ENCODE data around the gene ZPR1. TPM values are rescaled to one million over a fixed set of nuclear protein-coding genes. Genes with fewer than 3 reads are reported as not detected.

Gene ZPR1
- total RNA-seq, 4 donors from 2014 or later: 4.1 to 43.1 (median 22.3) TPM

DNA sequence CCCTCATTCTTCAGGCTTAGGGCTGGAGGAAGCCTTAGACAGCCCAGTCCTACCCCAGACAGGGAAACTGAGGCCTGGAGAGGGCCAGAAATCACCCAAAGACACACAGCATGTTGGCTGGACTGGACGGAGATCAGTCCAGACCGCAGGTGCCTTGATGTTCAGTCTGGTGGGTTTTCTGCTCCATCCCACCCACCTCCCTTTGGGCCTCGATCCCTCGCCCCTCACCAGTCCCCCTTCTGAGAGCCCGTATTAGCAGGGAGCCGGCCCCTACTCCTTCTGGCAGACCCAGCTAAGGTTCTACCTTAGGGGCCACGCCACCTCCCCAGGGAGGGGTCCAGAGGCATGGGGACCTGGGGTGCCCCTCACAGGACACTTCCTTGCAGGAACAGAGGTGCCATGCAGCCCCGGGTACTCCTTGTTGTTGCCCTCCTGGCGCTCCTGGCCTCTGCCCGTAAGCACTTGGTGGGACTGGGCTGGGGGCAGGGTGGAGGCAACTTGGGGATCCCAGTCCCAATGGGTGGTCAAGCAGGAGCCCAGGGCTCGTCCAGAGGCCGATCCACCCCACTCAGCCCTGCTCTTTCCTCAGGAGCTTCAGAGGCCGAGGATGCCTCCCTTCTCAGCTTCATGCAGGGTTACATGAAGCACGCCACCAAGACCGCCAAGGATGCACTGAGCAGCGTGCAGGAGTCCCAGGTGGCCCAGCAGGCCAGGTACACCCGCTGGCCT, 42.5 kb upstream of the ZPR1 start:
- Histone ChIP-seq H3K27me3 (no peaks in the 10 kb centered on the region), H3K4me1 (peaks cover 0 to 2% of the 10 kb centered on the region in 2 donors), H3K4me3 (no peak overlapping the region), H3K9me3 (no peaks in the 10 kb centered on the region), H3K36me3 (no peaks in the 10 kb centered on the region), H3K27ac (no peak overlapping the region)
- intact Hi-C loops (cut with DNase I; ENCODE audit: low total_unique reads): no loop called here
- TF ChIP-seq, protein P1, sequence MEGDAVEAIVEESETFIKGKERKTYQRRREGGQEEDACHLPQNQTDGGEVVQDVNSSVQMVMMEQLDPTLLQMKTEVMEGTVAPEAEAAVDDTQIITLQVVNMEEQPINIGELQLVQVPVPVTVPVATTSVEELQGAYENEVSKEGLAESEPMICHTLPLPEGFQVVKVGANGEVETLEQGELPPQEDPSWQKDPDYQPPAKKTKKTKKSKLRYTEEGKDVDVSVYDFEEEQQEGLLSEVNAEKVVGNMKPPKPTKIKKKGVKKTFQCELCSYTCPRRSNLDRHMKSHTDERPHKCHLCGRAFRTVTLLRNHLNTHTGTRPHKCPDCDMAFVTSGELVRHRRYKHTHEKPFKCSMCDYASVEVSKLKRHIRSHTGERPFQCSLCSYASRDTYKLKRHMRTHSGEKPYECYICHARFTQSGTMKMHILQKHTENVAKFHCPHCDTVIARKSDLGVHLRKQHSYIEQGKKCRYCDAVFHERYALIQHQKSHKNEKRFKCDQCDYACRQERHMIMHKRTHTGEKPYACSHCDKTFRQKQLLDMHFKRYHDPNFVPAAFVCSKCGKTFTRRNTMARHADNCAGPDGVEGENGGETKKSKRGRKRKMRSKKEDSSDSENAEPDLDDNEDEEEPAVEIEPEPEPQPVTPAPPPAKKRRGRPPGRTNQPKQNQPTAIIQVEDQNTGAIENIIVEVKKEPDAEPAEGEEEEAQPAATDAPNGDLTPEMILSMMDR (IDR thresholded peaks at IDR 0.05): no peak
- TF ChIP-seq POLR2A (IDR thresholded peaks at IDR 0.05): no peak
- no peak for DNase-seq

DNA sequence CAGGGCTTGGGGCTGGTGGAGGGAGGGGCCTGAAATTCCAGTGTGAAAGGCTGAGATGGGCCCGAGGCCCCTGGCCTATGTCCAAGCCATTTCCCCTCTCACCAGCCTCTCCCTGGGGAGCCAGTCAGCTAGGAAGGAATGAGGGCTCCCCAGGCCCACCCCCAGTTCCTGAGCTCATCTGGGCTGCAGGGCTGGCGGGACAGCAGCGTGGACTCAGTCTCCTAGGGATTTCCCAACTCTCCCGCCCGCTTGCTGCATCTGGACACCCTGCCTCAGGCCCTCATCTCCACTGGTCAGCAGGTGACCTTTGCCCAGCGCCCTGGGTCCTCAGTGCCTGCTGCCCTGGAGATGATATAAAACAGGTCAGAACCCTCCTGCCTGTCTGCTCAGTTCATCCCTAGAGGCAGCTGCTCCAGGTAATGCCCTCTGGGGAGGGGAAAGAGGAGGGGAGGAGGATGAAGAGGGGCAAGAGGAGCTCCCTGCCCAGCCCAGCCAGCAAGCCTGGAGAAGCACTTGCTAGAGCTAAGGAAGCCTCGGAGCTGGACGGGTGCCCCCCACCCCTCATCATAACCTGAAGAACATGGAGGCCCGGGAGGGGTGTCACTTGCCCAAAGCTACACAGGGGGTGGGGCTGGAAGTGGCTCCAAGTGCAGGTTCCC, 41.8 kb upstream of the ZPR1 start, which contains the start of gene APOC3:
Gene APOC3 (plus strand): TSS at position 383 of the 659 bp plus-strand sequence. CDS start 676 bp downstream, outside the sequence.
- no peak within 1 kb of the TSS for H3K27ac ChIP-seq
- H3K9me3 ChIP-seq: no peaks in the 10 kb centered on the region
- intact Hi-C loops (cut with DNase I; ENCODE audit: low total_unique reads): no loop called here
- H3K4me1 ChIP-seq: no peaks in the 10 kb centered on the region
- TF ChIP-seq, protein P1 (IDR thresholded peaks at IDR 0.05): no peak
- no peak for TF ChIP-seq POLR2A (IDR thresholded peaks at IDR 0.05)
- H3K4me3 ChIP-seq: no peak within 1 kb of the TSS
- DNase-seq: no peak
- no peaks in the 10 kb centered on the region for H3K36me3 ChIP-seq
- no peaks in the 10 kb centered on the region for H3K27me3 ChIP-seq

DNA sequence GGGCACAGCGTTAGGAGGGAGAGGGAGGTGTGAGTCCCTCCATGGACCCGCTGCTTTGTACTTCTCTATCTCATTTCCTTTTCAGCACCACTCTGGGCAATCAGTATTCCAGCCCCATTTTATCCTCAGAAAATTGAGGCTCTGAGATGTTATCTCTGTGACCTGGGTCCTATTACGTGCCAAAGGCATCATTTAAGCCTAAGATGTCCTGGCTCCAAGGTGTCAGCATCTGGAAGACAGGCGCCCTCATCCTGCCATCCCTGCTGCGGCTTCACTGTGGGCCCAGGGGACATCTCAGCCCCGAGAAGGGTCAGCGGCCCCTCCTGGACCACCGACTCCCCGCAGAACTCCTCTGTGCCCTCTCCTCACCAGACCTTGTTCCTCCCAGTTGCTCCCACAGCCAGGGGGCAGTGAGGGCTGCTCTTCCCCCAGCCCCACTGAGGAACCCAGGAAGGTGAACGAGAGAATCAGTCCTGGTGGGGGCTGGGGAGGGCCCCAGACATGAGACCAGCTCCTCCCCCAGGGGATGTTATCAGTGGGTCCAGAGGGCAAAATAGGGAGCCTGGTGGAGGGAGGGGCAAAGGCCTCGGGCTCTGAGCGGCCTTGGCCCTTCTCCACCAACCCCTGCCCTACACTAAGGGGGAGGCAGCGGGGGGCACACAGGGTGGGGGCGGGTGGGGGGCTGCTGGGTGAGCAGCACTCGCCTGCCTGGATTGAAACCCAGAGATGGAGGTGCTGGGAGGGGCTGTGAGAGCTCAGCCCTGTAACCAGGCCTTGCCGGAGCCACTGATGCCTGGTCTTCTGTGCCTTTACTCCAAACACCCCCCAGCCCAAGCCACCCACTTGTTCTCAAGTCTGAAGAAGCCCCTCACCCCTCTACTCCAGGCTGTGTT, 41.1 kb upstream of the ZPR1 start:
- H3K4me1 ChIP-seq: no peaks in the 10 kb centered on the region
- no peaks in the 10 kb centered on the region for H3K9me3 ChIP-seq
- DNase-seq: no peak
- TF ChIP-seq POLR2A (IDR thresholded peaks at IDR 0.05): no peak
- TF ChIP-seq, protein P1 (IDR thresholded peaks at IDR 0.05): no peak
- no peaks in the 10 kb centered on the region for H3K27me3 ChIP-seq
- H3K4me3 ChIP-seq: no peak overlapping the region
- intact Hi-C loops (cut with DNase I; ENCODE audit: low total_unique reads): no loop called here
- H3K36me3 ChIP-seq: no peaks in the 10 kb centered on the region
- no peak overlapping the region for H3K27ac ChIP-seq

DNA sequence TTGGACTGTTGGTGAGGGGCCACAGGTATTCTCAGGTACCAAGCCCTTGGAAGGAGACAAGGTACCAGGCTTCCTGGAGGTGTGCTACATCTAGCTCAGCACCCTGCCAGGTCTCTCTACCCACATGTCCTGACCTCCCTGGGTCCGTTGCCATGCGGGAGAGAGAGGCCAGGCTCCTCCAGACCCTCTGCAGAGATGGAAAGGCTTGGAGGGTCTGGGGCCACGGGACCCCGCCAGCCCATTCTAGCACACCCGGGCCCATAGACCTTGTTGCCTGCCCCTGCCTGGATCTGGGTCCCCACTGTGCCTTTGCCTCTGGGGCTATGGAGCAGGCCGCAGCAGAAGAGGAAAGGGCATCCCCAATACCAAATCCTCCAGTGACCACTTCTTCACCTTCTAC, 39.6 kb upstream of the ZPR1 start:
- Histone ChIP-seq H3K4me3 (no peak overlapping the region), H3K4me1 (no peaks in the 10 kb centered on the region), H3K9me3 (no peaks in the 10 kb centered on the region), H3K27ac (no peak overlapping the region), H3K27me3 (no peaks in the 10 kb centered on the region), H3K36me3 (no peaks in the 10 kb centered on the region)
- no peak for TF ChIP-seq POLR2A (IDR thresholded peaks at IDR 0.05)
- TF ChIP-seq, protein P1 (IDR thresholded peaks at IDR 0.05): no peak
- DNase-seq: no peak
- intact Hi-C loops (cut with DNase I; ENCODE audit: low total_unique reads): no loop called here
